NB4 (cell line): ENCODE measurements around the gene YPEL2.

Source experiments
- DNase-seq: peaks from one replicate; pipeline ENCODE4 v3.0.0; 2010; ENCODE audit warnings: low read depth
- H3K4me3 ChIP-seq: one replicate; pipeline ENCODE4 v1.5.1; 2011; ENCODE audit warnings: mild to moderate bottlenecking, low read depth, low read length, moderate library complexity
- CTCF ChIP-seq: IDR thresholded peaks from one replicate; pipeline ENCODE4 v1.5.1; 2012; ENCODE audit warnings: low read depth, low read length
- MYC ChIP-seq: IDR thresholded peaks from 2 replicates; pipeline ENCODE4 v1.6.1; 2011; ENCODE audit warnings: low read depth, low read length
- POLR2A ChIP-seq: IDR thresholded peaks from 2 replicates; pipeline ENCODE4 v1.6.1; 2011; ENCODE audit warnings: mild to moderate bottlenecking; ENCODE audit not compliant: insufficient read length; ENCODE audit errors: extremely low read depth
- TF ChIP-seq, protein P1 (sequence below): IDR thresholded peaks from 2 replicates; pipeline ENCODE4 v1.6.1; 2011; ENCODE audit warnings: low read depth, low read length

YPEL2 gene

GRCh38 chr17:59328601-59329000 lies 2.9 kb upstream of the YPEL2 start:
- TF ChIP-seq, protein P1, sequence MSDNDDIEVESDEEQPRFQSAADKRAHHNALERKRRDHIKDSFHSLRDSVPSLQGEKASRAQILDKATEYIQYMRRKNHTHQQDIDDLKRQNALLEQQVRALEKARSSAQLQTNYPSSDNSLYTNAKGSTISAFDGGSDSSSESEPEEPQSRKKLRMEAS, result no peak
- TF ChIP-seq POLR2A, result no peak
- TF ChIP-seq MYC, result no peak
- TF ChIP-seq CTCF, result no peak
- H3K4me3 ChIP-seq, result no peak overlapping the region
- DNase-seq, result no peak

DNA sequence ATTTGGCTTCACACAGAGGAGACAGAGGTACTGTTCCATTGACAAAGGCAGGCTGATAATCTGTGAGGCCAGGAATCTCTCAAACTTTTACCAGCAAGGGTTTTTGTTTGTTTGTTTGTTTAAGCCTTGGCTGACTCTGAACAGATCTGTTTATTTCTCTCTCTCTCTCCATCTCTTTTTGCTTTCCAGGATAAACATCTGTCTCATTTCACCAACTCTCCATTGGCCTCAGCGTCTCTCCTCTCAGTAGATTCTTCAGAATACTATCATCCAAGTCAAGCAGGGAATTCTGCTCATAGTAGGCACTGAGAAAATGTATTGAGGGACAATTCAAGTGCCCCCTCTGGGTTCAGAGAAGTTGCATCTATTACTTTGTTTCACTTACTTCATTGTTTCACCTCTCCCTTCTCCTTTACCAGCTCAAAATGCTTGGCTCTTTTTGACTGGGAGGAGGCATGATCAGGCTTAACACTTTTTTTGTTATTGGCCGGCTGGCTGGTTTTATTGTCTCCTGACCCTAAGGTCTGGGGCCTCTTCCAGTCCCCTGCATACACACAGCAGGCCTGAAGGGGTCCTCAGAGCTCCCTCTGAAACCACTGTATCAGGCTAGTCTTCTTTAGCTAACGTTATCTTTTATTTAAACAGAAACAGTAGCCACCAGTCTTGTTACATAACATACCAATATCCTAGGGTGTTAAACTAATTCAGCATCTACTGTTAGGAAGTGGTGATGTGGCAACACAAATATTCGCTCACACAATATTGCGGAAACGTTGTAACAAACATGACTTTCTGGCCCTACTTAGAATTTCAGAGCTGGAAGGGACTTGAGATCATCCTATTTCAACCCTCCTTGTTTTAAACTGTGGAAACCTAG lies 2.0 kb upstream of the YPEL2 start:
- DNase-seq, result peak; percentile 93
- TF ChIP-seq POLR2A (no peak), MYC (peak; percentile 62; the same call in 1 of the 2 replicates), CTCF (peak; percentile 87)
- TF ChIP-seq, protein P1, result peak; percentile 60
- no peak overlapping the region for H3K4me3 ChIP-seq

DNA sequence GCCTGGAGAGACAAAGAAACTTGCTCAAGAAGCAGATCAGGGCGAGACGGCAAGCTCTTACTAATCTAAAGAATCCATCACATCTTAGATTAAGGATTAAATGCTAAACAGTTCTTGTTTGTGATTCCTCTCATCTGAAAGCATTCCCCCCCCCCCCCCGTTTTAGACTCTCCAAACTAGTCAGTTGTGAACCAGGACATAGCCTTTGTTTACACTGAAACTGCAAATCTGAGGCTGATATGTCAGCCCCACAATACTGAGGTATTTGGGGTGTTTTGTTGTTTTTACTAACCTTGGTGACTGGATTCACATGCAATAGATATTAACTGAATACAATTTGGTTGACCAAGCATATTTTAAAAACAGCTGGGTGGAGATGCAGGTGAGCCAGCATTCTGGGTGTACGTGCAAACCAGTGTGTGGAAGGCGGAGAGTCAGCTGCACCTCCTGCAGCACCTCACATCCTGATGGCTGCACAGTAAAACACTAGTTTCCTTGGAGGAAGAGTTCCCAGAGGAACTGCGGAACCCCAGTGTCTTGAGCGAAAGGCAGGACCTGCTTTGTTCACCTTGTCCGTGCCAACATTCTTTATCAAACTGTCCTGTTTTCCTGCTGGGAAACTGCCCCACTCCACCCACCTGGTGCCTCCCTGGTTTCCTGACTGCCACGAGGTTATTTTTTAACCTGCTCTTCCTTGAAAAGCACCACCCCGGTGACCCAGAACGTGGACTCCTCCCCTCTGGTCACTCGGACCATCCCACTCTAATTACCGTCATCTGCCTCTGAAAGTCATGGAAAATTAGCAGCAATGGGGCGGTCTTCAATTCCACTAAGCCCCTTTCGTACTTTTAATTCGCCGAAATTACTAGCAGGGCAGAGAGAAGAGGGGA lies 1.2 kb upstream of the YPEL2 start:
- TF ChIP-seq CTCF (no peak), POLR2A (no peak), MYC (no peak)
- TF ChIP-seq, protein P1, result no peak
- peak; percentile 14 for DNase-seq
- no peak overlapping the region for H3K4me3 ChIP-seq

- peak; percentile 64 for DNase-seq
- H3K4me3 ChIP-seq, result peak overlapping the region; percentile 62
- TF ChIP-seq CTCF (no peak), POLR2A (no peak), MYC (no peak)
- TF ChIP-seq, protein P1, result no peak
Observed at GRCh38 chr17:59331929-59332748, 684 bp downstream of the YPEL2 start.

DNA sequence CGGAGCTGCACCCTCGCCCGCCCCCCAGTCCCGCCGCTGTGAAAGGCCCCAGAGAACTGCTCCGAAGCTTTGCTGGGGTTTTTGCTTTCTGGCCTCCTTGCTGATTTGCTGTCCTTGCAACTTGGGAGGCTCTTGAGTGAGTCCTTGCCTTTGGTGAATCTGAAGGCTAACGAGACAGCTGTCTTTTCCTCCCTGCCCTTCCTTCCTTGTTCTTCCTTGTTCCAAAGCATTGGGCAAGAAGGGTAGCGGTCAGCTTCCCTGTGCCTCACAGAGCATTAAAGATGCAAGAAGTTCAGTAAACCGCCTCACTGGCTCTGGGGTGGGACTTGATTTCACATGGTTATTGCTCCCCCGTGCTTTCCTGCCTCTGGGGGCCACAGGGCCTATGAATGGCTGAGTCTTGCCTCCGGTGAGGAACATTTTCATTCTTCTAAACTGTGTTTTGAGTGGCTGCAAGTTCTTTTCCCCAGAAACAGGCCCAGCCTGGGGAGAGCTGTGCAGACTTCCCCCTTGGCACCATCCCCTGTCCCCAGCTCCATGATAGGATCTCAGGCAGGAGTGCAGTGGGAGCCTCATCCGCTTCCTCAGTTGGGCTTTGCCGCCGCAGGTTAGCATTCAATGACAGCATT lies 1.4 kb downstream of the YPEL2 start:
- TF ChIP-seq MYC, result no peak
- TF ChIP-seq POLR2A, result no peak
- TF ChIP-seq CTCF, result no peak
- TF ChIP-seq, protein P1, result no peak
- DNase-seq, result peak; percentile 66
- peak overlapping the region; percentile 62 for H3K4me3 ChIP-seq
